ENCODE measurements around the gene C16orf54.
"Not testable (repeated sequence)": the region's sequence is repeated elsewhere in the genome, so short reads cannot be mapped to it uniquely, and the experiment has no call there.

Gene C16orf54

GRCh38 chr16:29784157-29784556 lies 38.4 kb upstream of the C16orf54 start:
- Histone ChIP-seq H3K9ac (ENCODE audit: low read length) (no peak overlapping the region), H3K4me3 (ENCODE audit: low read depth, low read length) (no peak overlapping the region), H3K4me1 (ENCODE audit: control insufficient read depth, insufficient read depth, low read length) (peaks cover 10% of the 10 kb centered on the region; the same call in 1 of the 2 replicates), H3K27me3 (ENCODE audit: control insufficient read depth, insufficient read depth, low read length) (peaks cover 20% of the 10 kb centered on the region; the same call in 1 of the 2 replicates), H3K9me3 (ENCODE audit: control insufficient read depth, insufficient read depth, low read depth, low read length) (no peaks in the 10 kb centered on the region; the same call in 1 of the 2 replicates), H3K36me3 (ENCODE audit: control insufficient read depth, insufficient read depth, low read length) (no peaks in the 10 kb centered on the region), H3K27ac (ENCODE audit: low read depth, low read length) (no peak overlapping the region)

- H3K27ac ChIP-seq (ENCODE audit: low read depth, low read length); H3K9ac ChIP-seq (ENCODE audit: low read length); H3K36me3 ChIP-seq (ENCODE audit: control insufficient read depth, insufficient read depth, low read length); H3K4me1 ChIP-seq (ENCODE audit: control insufficient read depth, insufficient read depth, low read length); H3K4me3 ChIP-seq (ENCODE audit: low read depth, low read length); H3K9me3 ChIP-seq (ENCODE audit: control insufficient read depth, insufficient read depth, low read depth, low read length): not testable (repeated sequence)
- H3K27me3 ChIP-seq (ENCODE audit: control insufficient read depth, insufficient read depth, low read length) = peaks cover 29% of the 10 kb centered on the region; the same call in 1 of the 2 replicates
Measured at GRCh38 chr16:29783094-29783953, 37.5 kb upstream of the C16orf54 start.

DNA sequence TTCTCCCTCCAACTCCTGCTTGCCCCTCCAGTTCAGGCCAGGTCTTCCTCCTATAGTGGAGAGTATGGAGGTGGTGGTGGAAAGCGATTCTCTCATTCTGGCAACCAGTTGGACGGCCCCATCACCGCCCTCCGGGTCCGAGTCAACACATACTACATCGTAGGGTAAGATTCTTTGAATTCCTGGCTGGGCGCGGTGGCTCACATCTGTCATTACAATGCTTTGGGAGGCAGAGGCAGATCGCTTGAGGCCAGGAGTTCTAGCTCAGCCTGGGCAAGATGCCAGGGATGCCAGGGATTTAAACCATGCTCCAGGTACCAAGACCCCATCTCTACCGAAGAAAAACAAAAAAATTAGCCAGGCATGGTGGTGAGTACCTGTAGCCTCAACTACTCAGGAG lies 33.7 kb upstream of the C16orf54 start:
- Histone ChIP-seq H3K27me3 (ENCODE audit: control insufficient read depth, insufficient read depth, low read length) (peaks cover 29% of the 10 kb centered on the region; the same call in 1 of the 2 replicates), H3K4me3 (ENCODE audit: low read depth, low read length) (no peak overlapping the region), H3K27ac (ENCODE audit: low read depth, low read length) (no peak overlapping the region), H3K9ac (ENCODE audit: low read length) (no peak overlapping the region), H3K4me1 (ENCODE audit: control insufficient read depth, insufficient read depth, low read length) (peaks cover 7% of the 10 kb centered on the region; the same call in 1 of the 2 replicates), H3K9me3 (ENCODE audit: control insufficient read depth, insufficient read depth, low read depth, low read length) (no peaks in the 10 kb centered on the region; the same call in 1 of the 2 replicates), H3K36me3 (ENCODE audit: control insufficient read depth, insufficient read depth, low read length) (no peaks in the 10 kb centered on the region)

DNA sequence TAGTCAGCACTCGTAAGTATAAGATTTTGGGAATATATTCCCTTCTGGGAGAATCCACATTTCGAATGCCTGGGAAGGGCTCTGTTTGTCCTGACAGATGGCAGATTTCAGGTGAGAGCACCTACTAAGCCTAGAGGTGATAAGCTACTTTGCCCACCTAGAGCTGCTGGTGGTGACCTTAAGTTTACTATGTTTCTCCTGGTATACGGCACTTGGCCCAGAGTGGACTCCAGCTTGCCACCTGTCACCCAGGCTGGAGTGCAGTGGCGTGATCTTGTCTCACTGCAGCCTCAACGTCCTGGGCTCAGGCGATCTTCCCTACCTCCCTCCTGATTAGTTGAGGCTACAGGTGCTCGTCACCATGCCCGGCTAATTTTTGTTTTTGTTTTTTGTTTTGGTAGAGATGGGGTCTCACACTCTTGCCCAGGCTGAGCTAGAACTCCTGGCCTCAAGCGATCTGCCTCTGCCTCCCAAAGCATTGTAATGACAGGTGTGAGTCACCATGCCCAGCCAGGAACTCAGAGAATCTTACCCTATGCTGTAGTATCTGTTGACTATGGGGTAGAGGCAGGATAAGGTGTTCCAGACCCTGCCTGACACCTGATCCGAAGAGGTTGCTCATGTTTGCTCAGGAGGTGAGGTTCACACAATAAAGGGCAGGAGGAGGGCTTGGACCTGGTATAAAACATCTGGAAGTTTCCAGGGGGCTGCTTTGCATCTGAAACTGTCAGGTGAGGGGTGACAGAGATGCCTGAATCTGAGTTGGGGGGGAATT lies 32.0 kb upstream of the C16orf54 start, which contains the start of gene ZG16:
TSS of gene ZG16 (plus strand) at position 681 of the 775 bp plus-strand sequence. CDS start 1,011 bp downstream, outside the sequence.
- peaks cover 29% of the 10 kb centered on the region; the same call in 1 of the 2 replicates for H3K27me3 ChIP-seq (ENCODE audit: control insufficient read depth, insufficient read depth, low read length)
- H3K4me1 ChIP-seq (ENCODE audit: control insufficient read depth, insufficient read depth, low read length) = peaks cover 7% of the 10 kb centered on the region; the same call in 1 of the 2 replicates
- no peaks in the 10 kb centered on the region for H3K9me3 ChIP-seq (ENCODE audit: control insufficient read depth, insufficient read depth, low read depth, low read length)
- H3K27ac ChIP-seq (ENCODE audit: low read depth, low read length) = no peak within 1 kb of the TSS
- H3K4me3 ChIP-seq (ENCODE audit: low read depth, low read length) = no peak within 1 kb of the TSS
- no peak within 1 kb of the TSS for H3K9ac ChIP-seq (ENCODE audit: low read length)
- no peaks in the 10 kb centered on the region for H3K36me3 ChIP-seq (ENCODE audit: control insufficient read depth, insufficient read depth, low read length)

GRCh38 chr16:29775742-29776408 lies 30.1 kb upstream of the C16orf54 start:
- H3K27ac ChIP-seq (ENCODE audit: low read depth, low read length) = no peak overlapping the region
- H3K27me3 ChIP-seq (ENCODE audit: control insufficient read depth, insufficient read depth, low read length) = peaks cover 20% of the 10 kb centered on the region; the same call in 1 of the 2 replicates
- no peak overlapping the region for H3K9ac ChIP-seq (ENCODE audit: low read length)
- no peaks in the 10 kb centered on the region for H3K36me3 ChIP-seq (ENCODE audit: control insufficient read depth, insufficient read depth, low read length)
- H3K4me3 ChIP-seq (ENCODE audit: low read depth, low read length) = no peak overlapping the region
- no peaks in the 10 kb centered on the region for H3K9me3 ChIP-seq (ENCODE audit: control insufficient read depth, insufficient read depth, low read depth, low read length)
- H3K4me1 ChIP-seq (ENCODE audit: control insufficient read depth, insufficient read depth, low read length) = peaks cover 7% of the 10 kb centered on the region; the same call in 1 of the 2 replicates

- H3K4me3 ChIP-seq (ENCODE audit: low read depth, low read length) = no peak overlapping the region
- no peak overlapping the region for H3K27ac ChIP-seq (ENCODE audit: low read depth, low read length)
- peaks cover 6% of the 10 kb centered on the region; the same call in 1 of the 2 replicates for H3K4me1 ChIP-seq (ENCODE audit: control insufficient read depth, insufficient read depth, low read length)
- H3K9ac ChIP-seq (ENCODE audit: low read length) = no peak overlapping the region
- H3K36me3 ChIP-seq (ENCODE audit: control insufficient read depth, insufficient read depth, low read length) = no peaks in the 10 kb centered on the region
- peaks cover 14% of the 10 kb centered on the region; the same call in 1 of the 2 replicates for H3K27me3 ChIP-seq (ENCODE audit: control insufficient read depth, insufficient read depth, low read length)
- H3K9me3 ChIP-seq (ENCODE audit: control insufficient read depth, insufficient read depth, low read depth, low read length) = no peaks in the 10 kb centered on the region
Measured at GRCh38 chr16:29774730-29775129, 28.9 kb upstream of the C16orf54 start.

DNA sequence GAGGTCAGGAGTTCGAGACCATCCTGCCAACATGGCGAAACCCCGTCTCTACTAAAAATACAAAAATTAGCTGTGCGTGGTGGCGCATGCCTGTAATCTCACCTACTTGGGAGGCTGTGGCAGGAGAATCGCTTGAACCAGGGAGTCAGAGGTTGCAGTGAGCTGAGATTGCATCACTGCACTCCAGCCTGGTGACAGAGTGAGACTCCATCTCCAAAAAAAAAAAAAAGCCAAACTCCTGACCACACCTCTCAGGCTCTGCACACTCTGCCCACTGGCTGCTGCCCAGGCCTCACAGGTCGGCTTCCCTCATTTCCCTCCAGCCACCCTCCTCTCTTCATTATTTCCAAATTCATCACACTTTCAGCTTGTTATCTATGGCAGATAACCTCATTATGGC lies 26.5 kb upstream of the C16orf54 start:
- not testable (repeated sequence) for H3K9me3 ChIP-seq (ENCODE audit: control insufficient read depth, insufficient read depth, low read depth, low read length); H3K4me3 ChIP-seq (ENCODE audit: low read depth, low read length); H3K4me1 ChIP-seq (ENCODE audit: control insufficient read depth, insufficient read depth, low read length)

GRCh38 chr16:29770250-29770929 lies 24.6 kb upstream of the C16orf54 start:
- no peaks in the 10 kb centered on the region for H3K4me1 ChIP-seq (ENCODE audit: control insufficient read depth, insufficient read depth, low read length)
- no peak overlapping the region for H3K4me3 ChIP-seq (ENCODE audit: low read depth, low read length)
- H3K27ac ChIP-seq (ENCODE audit: low read depth, low read length) = no peak overlapping the region
- H3K36me3 ChIP-seq (ENCODE audit: control insufficient read depth, insufficient read depth, low read length) = no peaks in the 10 kb centered on the region
- no peaks in the 10 kb centered on the region for H3K9me3 ChIP-seq (ENCODE audit: control insufficient read depth, insufficient read depth, low read depth, low read length)
- H3K27me3 ChIP-seq (ENCODE audit: control insufficient read depth, insufficient read depth, low read length) = no peaks in the 10 kb centered on the region
- no peak overlapping the region for H3K9ac ChIP-seq (ENCODE audit: low read length)

More for the DNA sequence above, 26.5 kb upstream of the C16orf54 start:
- H3K36me3 ChIP-seq (ENCODE audit: control insufficient read depth, insufficient read depth, low read length); H3K27me3 ChIP-seq (ENCODE audit: control insufficient read depth, insufficient read depth, low read length); H3K27ac ChIP-seq (ENCODE audit: low read depth, low read length); H3K9ac ChIP-seq (ENCODE audit: low read length): not testable (repeated sequence)

DNA sequence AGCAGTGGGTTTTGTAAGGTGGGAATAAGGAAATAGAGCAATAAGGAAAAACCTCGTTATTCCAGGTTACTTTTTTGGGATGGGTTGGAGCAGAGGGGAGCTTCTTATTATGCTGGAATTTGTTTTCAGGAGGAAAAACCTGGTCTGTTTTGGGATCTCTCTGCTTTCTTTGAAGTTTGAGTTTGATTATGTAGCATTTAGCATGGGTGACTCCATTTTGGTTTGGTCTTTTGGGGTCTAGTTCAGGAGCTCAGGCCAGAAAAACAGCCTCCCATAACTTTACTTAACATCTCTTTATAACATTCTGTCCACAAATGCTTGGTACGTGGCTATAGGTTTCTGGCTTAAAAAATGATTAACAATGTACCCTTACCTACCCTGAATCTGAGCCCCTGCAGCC lies 23.7 kb upstream of the C16orf54 start:
- Histone ChIP-seq H3K27ac (ENCODE audit: low read depth, low read length) (no peak overlapping the region), H3K9ac (ENCODE audit: low read length) (no peak overlapping the region), H3K36me3 (ENCODE audit: control insufficient read depth, insufficient read depth, low read length) (no peaks in the 10 kb centered on the region), H3K9me3 (ENCODE audit: control insufficient read depth, insufficient read depth, low read depth, low read length) (no peaks in the 10 kb centered on the region), H3K27me3 (ENCODE audit: control insufficient read depth, insufficient read depth, low read length) (no peaks in the 10 kb centered on the region), H3K4me1 (ENCODE audit: control insufficient read depth, insufficient read depth, low read length) (no peaks in the 10 kb centered on the region), H3K4me3 (ENCODE audit: low read depth, low read length) (no peak overlapping the region)

- H3K4me3 ChIP-seq (ENCODE audit: low read depth, low read length) = no peak overlapping the region
- H3K27me3 ChIP-seq (ENCODE audit: control insufficient read depth, insufficient read depth, low read length) = no peaks in the 10 kb centered on the region
- no peaks in the 10 kb centered on the region for H3K36me3 ChIP-seq (ENCODE audit: control insufficient read depth, insufficient read depth, low read length)
- H3K4me1 ChIP-seq (ENCODE audit: control insufficient read depth, insufficient read depth, low read length) = no peaks in the 10 kb centered on the region; the same call in 1 of the 2 replicates
- no peak overlapping the region for H3K9ac ChIP-seq (ENCODE audit: low read length)
- H3K9me3 ChIP-seq (ENCODE audit: control insufficient read depth, insufficient read depth, low read depth, low read length) = no peaks in the 10 kb centered on the region
- no peak overlapping the region for H3K27ac ChIP-seq (ENCODE audit: low read depth, low read length)
Measured at GRCh38 chr16:29767062-29767461, 21.3 kb upstream of the C16orf54 start.
